Measurements from ENCODE around the gene KLHDC4. TPM values are rescaled to one million over a fixed set of nuclear protein-coding genes. Genes with fewer than 3 reads are reported as not detected.

KLHDC4 gene
- total RNA-seq, 1 donor from 2014 or later = 38.8 TPM

DNA sequence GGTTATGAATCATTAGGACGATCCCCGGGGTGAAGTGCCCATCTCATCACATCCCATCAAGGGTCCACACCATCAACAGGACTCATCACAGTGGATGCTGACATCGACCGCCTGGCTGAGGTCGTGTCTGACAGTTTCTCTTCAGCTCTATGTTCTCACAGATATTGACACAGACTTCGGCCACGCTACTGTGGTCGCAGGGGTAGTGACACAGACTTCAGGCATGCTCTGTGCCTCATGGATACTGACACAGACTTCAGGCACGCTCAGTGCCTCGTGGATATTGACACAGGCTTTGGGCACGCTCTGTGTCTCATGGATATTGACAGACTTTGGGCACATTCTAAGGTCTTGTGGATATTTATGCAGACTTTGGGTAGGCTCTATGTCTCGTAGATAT, 50.1 kb downstream of the KLHDC4 start:
- no peaks in the 10 kb centered on the region for H3K9me3 ChIP-seq
- intact Hi-C loops (cut with DNase I) = no loop called here
- no peaks in the 10 kb centered on the region for H3K27me3 ChIP-seq
- TF ChIP-seq, protein P1, sequence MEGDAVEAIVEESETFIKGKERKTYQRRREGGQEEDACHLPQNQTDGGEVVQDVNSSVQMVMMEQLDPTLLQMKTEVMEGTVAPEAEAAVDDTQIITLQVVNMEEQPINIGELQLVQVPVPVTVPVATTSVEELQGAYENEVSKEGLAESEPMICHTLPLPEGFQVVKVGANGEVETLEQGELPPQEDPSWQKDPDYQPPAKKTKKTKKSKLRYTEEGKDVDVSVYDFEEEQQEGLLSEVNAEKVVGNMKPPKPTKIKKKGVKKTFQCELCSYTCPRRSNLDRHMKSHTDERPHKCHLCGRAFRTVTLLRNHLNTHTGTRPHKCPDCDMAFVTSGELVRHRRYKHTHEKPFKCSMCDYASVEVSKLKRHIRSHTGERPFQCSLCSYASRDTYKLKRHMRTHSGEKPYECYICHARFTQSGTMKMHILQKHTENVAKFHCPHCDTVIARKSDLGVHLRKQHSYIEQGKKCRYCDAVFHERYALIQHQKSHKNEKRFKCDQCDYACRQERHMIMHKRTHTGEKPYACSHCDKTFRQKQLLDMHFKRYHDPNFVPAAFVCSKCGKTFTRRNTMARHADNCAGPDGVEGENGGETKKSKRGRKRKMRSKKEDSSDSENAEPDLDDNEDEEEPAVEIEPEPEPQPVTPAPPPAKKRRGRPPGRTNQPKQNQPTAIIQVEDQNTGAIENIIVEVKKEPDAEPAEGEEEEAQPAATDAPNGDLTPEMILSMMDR (IDR thresholded peaks at IDR 0.05) = no peak
- no peaks in the 10 kb centered on the region for H3K4me1 ChIP-seq
- peaks cover 46% of the 10 kb centered on the region for H3K36me3 ChIP-seq
- no peak overlapping the region for H3K4me3 ChIP-seq
- ATAC-seq (no peak), DNase-seq (no peak)
- H3K27ac ChIP-seq = no peak overlapping the region

DNA sequence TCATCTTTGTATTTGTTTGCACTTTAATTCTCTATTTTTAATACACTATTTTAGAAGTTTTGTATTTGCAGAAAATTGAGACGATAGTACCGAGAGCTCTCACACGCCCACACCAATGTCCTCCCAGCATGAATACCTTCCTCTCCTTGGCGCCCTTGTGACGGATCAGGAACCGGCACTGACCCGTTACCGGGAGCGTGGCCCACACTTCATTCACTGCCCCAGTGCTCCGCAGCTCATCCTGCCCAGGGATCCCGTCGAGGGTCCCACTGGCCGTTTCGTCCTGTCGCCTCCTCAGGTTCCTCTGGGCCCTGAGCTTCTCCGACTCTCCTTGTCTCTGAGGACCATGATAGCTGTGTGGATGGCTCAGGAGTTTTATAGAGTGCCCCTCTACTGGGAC, 50.6 kb downstream of the KLHDC4 start:
- no peak overlapping the region for H3K27ac ChIP-seq
- intact Hi-C loops (cut with DNase I) = no loop called here
- TF ChIP-seq, protein P1 (IDR thresholded peaks at IDR 0.05) = no peak
- DNase-seq = no peak
- no peaks in the 10 kb centered on the region for H3K4me1 ChIP-seq
- no peak overlapping the region for H3K4me3 ChIP-seq
- H3K27me3 ChIP-seq = no peaks in the 10 kb centered on the region
- ATAC-seq = no peak
- H3K36me3 ChIP-seq = peaks cover 49% of the 10 kb centered on the region
- H3K9me3 ChIP-seq = no peaks in the 10 kb centered on the region

DNA sequence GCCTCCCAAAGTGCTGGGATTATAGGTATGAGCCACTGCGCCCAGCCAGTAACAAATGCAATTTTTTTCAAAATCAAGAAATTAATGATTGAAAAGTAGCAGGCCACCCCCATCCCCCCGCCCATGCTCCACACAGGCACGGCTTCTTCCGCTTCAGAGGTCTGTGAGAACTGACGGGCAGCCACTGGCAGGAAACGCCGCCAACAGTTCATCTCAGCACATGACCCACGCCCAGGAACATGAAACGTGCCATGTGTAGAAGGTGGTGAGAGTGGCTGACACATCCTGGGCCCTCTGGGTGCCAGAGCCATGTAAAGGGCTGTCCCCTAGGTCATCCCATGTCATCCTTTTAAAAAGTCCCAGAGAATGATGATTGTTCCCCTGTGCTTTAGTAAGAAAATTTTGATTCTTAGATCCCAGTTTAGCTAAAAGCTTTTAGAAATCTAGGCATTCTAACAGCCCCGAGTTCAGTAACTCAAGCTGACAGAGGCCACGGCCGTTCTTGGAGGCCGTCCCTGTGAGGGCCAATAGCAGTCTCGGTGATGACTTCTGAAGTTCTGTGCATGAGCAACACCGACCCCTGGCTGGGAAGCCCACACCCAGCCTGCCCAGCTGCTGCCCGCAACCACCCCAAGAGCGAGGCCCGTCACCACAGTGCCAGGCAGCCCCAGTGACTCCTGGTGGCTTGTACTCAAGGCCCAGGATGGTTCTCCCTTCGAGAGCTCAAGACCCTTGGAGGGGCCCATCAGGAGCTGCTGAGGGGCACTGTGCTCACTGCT, 52.1 kb downstream of the KLHDC4 start:
- intact Hi-C loops (cut with DNase I) = no loop called here
- no peak overlapping the region for H3K4me3 ChIP-seq
- H3K27ac ChIP-seq = no peak overlapping the region
- peaks cover 64% of the 10 kb centered on the region for H3K36me3 ChIP-seq
- no peak for ATAC-seq
- TF ChIP-seq, protein P1 (IDR thresholded peaks at IDR 0.05) = no peak
- no peak for DNase-seq
- no peaks in the 10 kb centered on the region for H3K9me3 ChIP-seq
- no peaks in the 10 kb centered on the region for H3K27me3 ChIP-seq
- H3K4me1 ChIP-seq = no peaks in the 10 kb centered on the region

DNA sequence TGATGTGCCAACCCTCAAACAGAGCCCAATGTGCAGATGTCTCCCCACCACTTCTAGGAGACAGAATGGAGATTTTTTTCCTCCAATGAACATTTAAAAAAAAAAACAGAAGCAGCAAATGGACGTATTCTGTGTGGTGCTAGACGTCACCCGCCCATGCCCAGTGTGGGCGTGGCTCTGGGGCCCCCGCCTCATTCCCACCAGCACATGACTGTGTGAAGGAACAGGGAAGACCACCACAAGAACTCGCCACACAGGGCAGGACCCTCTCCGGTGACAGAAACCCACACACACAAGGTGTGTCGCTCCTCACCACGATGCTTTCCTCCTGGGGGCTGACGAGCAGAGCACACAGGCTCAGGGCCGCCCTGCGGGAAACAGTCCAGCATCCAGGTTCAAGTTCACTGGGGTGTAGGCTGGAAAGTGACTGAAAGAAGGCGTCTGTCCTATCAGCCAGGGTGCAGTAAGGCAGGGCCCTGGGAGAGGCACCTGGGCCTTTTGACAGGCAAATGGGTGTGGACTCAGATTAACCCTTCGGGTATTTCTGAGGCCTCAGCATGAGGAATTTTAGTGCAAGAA, 53.5 kb downstream of the KLHDC4 start:
- TF ChIP-seq, protein P1 (IDR thresholded peaks at IDR 0.05) = no peak
- DNase-seq (no peak), ATAC-seq (no peak)
- Histone ChIP-seq H3K36me3 (peaks cover 66% of the 10 kb centered on the region), H3K9me3 (no peaks in the 10 kb centered on the region), H3K27me3 (no peaks in the 10 kb centered on the region), H3K4me3 (no peak overlapping the region), H3K4me1 (no peaks in the 10 kb centered on the region), H3K27ac (no peak overlapping the region)
- intact Hi-C loops (cut with DNase I) = no loop called here

DNA sequence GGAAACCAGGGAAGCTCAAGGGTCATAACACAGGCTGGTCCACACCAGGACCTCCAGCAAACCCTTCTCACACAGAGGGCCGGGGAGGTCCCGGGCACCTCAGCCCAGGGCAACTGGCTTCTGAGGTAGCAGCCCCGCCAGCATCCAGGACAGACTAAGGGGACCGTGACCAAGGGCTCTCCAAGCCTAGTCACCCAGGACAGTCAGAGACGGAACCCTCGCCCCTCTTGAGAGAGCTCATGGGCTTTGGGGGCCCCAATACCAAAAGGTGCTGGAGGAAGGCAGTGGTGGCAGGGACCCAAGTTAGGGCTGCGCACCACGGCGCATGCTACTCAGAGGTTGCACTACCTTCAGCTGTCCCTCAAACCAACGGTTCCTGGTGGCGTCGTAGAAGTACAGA, 54.9 kb downstream of the KLHDC4 start:
- Histone ChIP-seq H3K9me3 (no peaks in the 10 kb centered on the region), H3K4me3 (no peak overlapping the region), H3K27ac (no peak overlapping the region), H3K36me3 (peaks cover 61% of the 10 kb centered on the region), H3K27me3 (no peaks in the 10 kb centered on the region), H3K4me1 (no peaks in the 10 kb centered on the region)
- ATAC-seq (no peak), DNase-seq (no peak)
- TF ChIP-seq, protein P1 (IDR thresholded peaks at IDR 0.05) = no peak
- intact Hi-C loops (cut with DNase I) = no loop called here
